ENCODE data around the gene SMOC2. TPM values are rescaled to one million over a fixed set of nuclear protein-coding genes. Genes with fewer than 3 reads are reported as not detected.

The SMOC2 gene
- polyA plus RNA-seq, 1 of the 3 experiments (the other 2 are of a cell fraction), result not detected

- Histone ChIP-seq H3F3A (replicated peaks; ENCODE audit: insufficient read depth) (no peaks in the 10 kb centered on the region), H3K27ac (ENCODE audit: low read depth in 2 of 2, low read length in 1 of 2) (no peak overlapping the region), H4K20me1 (ENCODE audit: insufficient read depth) (no peaks in the 10 kb centered on the region), H3K27me3 (ENCODE audit: insufficient read depth) (no peaks in the 10 kb centered on the region), H3K79me2 (ENCODE audit: insufficient read depth) (no peaks in the 10 kb centered on the region), H3K9me2 (no peaks in the 10 kb centered on the region), H3K4me2 (no peak overlapping the region), H3K9me3 (no peaks in the 10 kb centered on the region), H3K4me1 (ENCODE audit: control insufficient read depth in 1 of 2, insufficient read depth in 2 of 2, low read depth in 1 of 2, low read length in 1 of 2) (no peaks in the 10 kb centered on the region), H2AFZ (ENCODE audit: low read depth) (no peak overlapping the region), H3K4me3 (ENCODE audit: low read depth in 2 of 2, low read length in 1 of 2) (no peak overlapping the region), H3K36me3 (replicated peaks in 1 of 2; ENCODE audit: control insufficient read depth in 1 of 2, insufficient read depth in 2 of 2, low read length in 1 of 2) (no peaks in the 10 kb centered on the region), H3K9ac (no peak overlapping the region)
- no peak for TF ChIP-seq FOSL2 (IDR thresholded peaks at IDR 0.05; ENCODE audit: borderline replicate concordance, low read depth)
- TF ChIP-seq, protein P1, sequence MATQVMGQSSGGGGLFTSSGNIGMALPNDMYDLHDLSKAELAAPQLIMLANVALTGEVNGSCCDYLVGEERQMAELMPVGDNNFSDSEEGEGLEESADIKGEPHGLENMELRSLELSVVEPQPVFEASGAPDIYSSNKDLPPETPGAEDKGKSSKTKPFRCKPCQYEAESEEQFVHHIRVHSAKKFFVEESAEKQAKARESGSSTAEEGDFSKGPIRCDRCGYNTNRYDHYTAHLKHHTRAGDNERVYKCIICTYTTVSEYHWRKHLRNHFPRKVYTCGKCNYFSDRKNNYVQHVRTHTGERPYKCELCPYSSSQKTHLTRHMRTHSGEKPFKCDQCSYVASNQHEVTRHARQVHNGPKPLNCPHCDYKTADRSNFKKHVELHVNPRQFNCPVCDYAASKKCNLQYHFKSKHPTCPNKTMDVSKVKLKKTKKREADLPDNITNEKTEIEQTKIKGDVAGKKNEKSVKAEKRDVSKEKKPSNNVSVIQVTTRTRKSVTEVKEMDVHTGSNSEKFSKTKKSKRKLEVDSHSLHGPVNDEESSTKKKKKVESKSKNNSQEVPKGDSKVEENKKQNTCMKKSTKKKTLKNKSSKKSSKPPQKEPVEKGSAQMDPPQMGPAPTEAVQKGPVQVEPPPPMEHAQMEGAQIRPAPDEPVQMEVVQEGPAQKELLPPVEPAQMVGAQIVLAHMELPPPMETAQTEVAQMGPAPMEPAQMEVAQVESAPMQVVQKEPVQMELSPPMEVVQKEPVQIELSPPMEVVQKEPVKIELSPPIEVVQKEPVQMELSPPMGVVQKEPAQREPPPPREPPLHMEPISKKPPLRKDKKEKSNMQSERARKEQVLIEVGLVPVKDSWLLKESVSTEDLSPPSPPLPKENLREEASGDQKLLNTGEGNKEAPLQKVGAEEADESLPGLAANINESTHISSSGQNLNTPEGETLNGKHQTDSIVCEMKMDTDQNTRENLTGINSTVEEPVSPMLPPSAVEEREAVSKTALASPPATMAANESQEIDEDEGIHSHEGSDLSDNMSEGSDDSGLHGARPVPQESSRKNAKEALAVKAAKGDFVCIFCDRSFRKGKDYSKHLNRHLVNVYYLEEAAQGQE (IDR thresholded peaks at IDR 0.05; ENCODE audit: low read depth, low read length), result no peak
- no peak for TF ChIP-seq TAF1 (IDR thresholded peaks at IDR 0.05; ENCODE audit: borderline replicate concordance, low read depth, low read length)
- no peak for TF ChIP-seq RXRA (IDR thresholded peaks at IDR 0.05; ENCODE audit: borderline replicate concordance, low read depth)
- TF ChIP-seq NRF1 (IDR thresholded peaks at IDR 0.05; ENCODE audit: low read depth, low read length), result no peak
- no peak for TF ChIP-seq ELF1 (IDR thresholded peaks at IDR 0.05)
- no peak for TF ChIP-seq GATA2 (CRISPR knock-in tag; IDR thresholded peaks at IDR 0.05)
- no peak for TF ChIP-seq JUND (IDR thresholded peaks at IDR 0.05)
- TF ChIP-seq RAD21 (IDR thresholded peaks at IDR 0.05; ENCODE audit: low read length), result no peak
- no peak for TF ChIP-seq RCOR1 (IDR thresholded peaks at IDR 0.05; ENCODE audit: low read length)
- no peak for TF ChIP-seq EZH2phosphoT487 (IDR thresholded peaks at IDR 0.05; ENCODE audit: borderline replicate concordance, low read depth)
- TF ChIP-seq, protein P2, sequence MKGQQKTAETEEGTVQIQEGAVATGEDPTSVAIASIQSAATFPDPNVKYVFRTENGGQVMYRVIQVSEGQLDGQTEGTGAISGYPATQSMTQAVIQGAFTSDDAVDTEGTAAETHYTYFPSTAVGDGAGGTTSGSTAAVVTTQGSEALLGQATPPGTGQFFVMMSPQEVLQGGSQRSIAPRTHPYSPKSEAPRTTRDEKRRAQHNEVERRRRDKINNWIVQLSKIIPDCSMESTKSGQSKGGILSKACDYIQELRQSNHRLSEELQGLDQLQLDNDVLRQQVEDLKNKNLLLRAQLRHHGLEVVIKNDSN (IDR thresholded peaks at IDR 0.05; ENCODE audit: borderline replicate concordance, low read depth), result no peak
- TF ChIP-seq FOXM1 (IDR thresholded peaks at IDR 0.05; ENCODE audit: low read depth), result no peak
- POLR2A ChIA-PET, result no interaction called here
- CTCF ChIA-PET, result no interaction called here
- 74% methylated on average over 12 of the region's 15 CpGs for WGBS (ENCODE audit: low lambda C conversion rate)
- DNase-seq, result no peak
Measured at GRCh38 chr6:168415993-168416530, 24.9 kb upstream of the SMOC2 start.

DNA sequence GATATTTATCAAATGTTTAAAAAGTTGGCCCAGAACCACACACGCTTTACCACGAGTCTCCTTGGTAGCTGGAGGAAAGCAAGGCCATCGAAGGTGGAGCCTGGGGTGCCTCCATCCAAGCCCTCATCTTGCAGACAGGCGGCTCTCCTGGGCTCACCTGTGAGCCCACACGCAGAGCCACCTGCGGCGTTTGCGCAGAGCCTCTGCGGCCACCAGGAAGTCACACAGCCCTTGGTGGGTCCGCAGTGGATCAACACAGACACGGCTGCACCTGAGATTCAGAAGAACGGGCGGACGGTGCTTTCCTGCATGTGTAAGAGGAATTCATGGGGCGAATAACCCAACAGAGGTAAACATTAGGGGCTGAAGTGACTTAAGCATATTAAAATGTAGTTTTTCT, 24.5 kb upstream of the SMOC2 start:
- no peak overlapping the region for H2AFZ ChIP-seq (ENCODE audit: low read depth)
- no peak overlapping the region for H3K4me3 ChIP-seq (ENCODE audit: low read depth in 2 of 2, low read length in 1 of 2)
- H3K9me2 ChIP-seq, result no peaks in the 10 kb centered on the region
- ChIA-PET CTCF (no interaction called here), POLR2A (no interaction called here)
- 57% methylated on average over 11 of the region's 15 CpGs for WGBS (ENCODE audit: low lambda C conversion rate)
- TF ChIP-seq EP300 (IDR thresholded peaks at IDR 0.05; ENCODE audit: borderline replicate concordance in 1 of 2, low read depth in 1 of 2, low read length in 1 of 2) (no peak), YY1 (IDR thresholded peaks at IDR 0.05; ENCODE audit: low read depth) (no peak)
- no peak for DNase-seq
- H3K36me3 ChIP-seq (replicated peaks in 1 of 2; ENCODE audit: control insufficient read depth in 1 of 2, insufficient read depth in 2 of 2, low read length in 1 of 2), result no peaks in the 10 kb centered on the region
- no peaks in the 10 kb centered on the region for H3K27me3 ChIP-seq (ENCODE audit: insufficient read depth)
- H3K4me1 ChIP-seq (ENCODE audit: control insufficient read depth in 1 of 2, insufficient read depth in 2 of 2, low read depth in 1 of 2, low read length in 1 of 2), result no peaks in the 10 kb centered on the region
- H3K27ac ChIP-seq (ENCODE audit: low read depth in 2 of 2, low read length in 1 of 2), result no peak overlapping the region
- H4K20me1 ChIP-seq (ENCODE audit: insufficient read depth), result no peaks in the 10 kb centered on the region
- H3F3A ChIP-seq (replicated peaks; ENCODE audit: insufficient read depth), result no peaks in the 10 kb centered on the region
- H3K9me3 ChIP-seq, result no peaks in the 10 kb centered on the region
- H3K4me2 ChIP-seq, result no peak overlapping the region
- H3K79me2 ChIP-seq (ENCODE audit: insufficient read depth), result no peaks in the 10 kb centered on the region
- no peak overlapping the region for H3K9ac ChIP-seq
